MM.1S (cell line): ENCODE data around the gene ACTG1.

ENCODE experiments used
- CTCF ChIP-seq: fragments of 300-600 bp; sonication (generic); IDR thresholded peaks from 2 replicates; pipeline ENCODE4 v1.5.1; 2016; ENCODE audit warnings: antibody characterized with exemption, low read length, mixed read lengths
- EZH2 ChIP-seq: fragments of 300-600 bp; sonication (generic); optimal IDR thresholded peaks from 2 replicates; pipeline ENCODE3; 2017; ENCODE audit warnings: low read depth, mild to moderate bottlenecking, antibody characterized with exemption, low read length, mixed read lengths

GRCh38 chr17:81523402-81524038 lies 10.9 kb upstream of the ACTG1 start:
- TF ChIP-seq CTCF (no peak), EZH2 (no peak)
